SK-N-MC (cell line): ENCODE measurements around the gene TCEAL9.

Experiments
- DNase-seq: peaks from one replicate; pipeline ENCODE4 v3.0.0-alpha.2; 2011; ENCODE audit warnings: low read depth, low spot score
- H3K27ac ChIP-seq: fragments of 200-600 bp; sonication (generic); 2 replicates; pipeline ENCODE4 v1.5.1; 2016; ENCODE audit warnings: mixed run types
- H3K36me3 ChIP-seq: fragments of 200-600 bp; sonication (generic); 2 replicates; pipeline ENCODE4 v1.6.1; 2017; ENCODE audit warnings: antibody characterized with exemption, low read length, mixed read lengths; ENCODE audit not compliant: insufficient read depth
- H3K4me3 ChIP-seq: fragments of 200-600 bp; sonication (generic); 2 replicates; pipeline ENCODE4 v1.5.1; 2016
- H3K9ac ChIP-seq: fragments of 200-600 bp; sonication (generic); 2 replicates; pipeline ENCODE4 v1.8.0; 2017; ENCODE audit warnings: mixed run types, mixed read lengths; ENCODE audit not compliant: insufficient read length
- H3K9me3 ChIP-seq: fragments of 200-600 bp; sonication (generic); 2 replicates; pipeline ENCODE4 v1.6.1; 2017; ENCODE audit warnings: low read depth, mild to moderate bottlenecking, antibody characterized with exemption, low read length, moderate library complexity, mixed read lengths
- EZH2 ChIP-seq: fragments of 200-600 bp; sonication (generic); IDR thresholded peaks from one replicate; pipeline ENCODE4 v1.6.1; 2017; ENCODE audit warnings: antibody characterized with exemption
- FOXP2 ChIP-seq: optimal IDR thresholded peaks from 2 replicates; pipeline ENCODE3; 2011; ENCODE audit warnings: mild to moderate bottlenecking, moderate library complexity; ENCODE audit not compliant: insufficient read depth; ENCODE audit errors: extremely low read length, control extremely low read depth
- POLR2AphosphoS5 ChIP-seq: IDR thresholded peaks from 2 replicates; pipeline ENCODE4 v1.6.1; 2012; ENCODE audit warnings: mild to moderate bottlenecking, low read depth, low read length, borderline replicate concordance

The TCEAL9 gene

GRCh38 chrX:103363046-103363445 is 6.7 kb downstream of the TCEAL9 start:
- DNase-seq, result no peak
- H3K4me3 ChIP-seq, result no peak overlapping the region
- no peak for TF ChIP-seq POLR2AphosphoS5
- no peak overlapping the region for H3K27ac ChIP-seq
- H3K9ac ChIP-seq, result no peak overlapping the region
- no peaks in the 10 kb centered on the region for H3K9me3 ChIP-seq
- H3K36me3 ChIP-seq, result peaks cover under 1% of the 10 kb centered on the region

GRCh38 chrX:103367502-103367901 is 11.2 kb downstream of the TCEAL9 start:
- TF ChIP-seq FOXP2 (no peak), POLR2AphosphoS5 (no peak), EZH2 (no peak)

GRCh38 chrX:103369479-103369878 is 13.2 kb downstream of the TCEAL9 start:
- DNase-seq, result no peak
- Histone ChIP-seq H3K27ac (no peak overlapping the region), H3K36me3 (no peaks in the 10 kb centered on the region), H3K4me3 (no peak overlapping the region), H3K9me3 (no peaks in the 10 kb centered on the region), H3K9ac (no peak overlapping the region)
- TF ChIP-seq EZH2 (no peak), POLR2AphosphoS5 (no peak), FOXP2 (no peak)

More at GRCh38 chrX:103367502-103367901, 11.2 kb downstream of the TCEAL9 start:
- H3K27ac ChIP-seq, result no peak overlapping the region
- H3K9ac ChIP-seq, result no peak overlapping the region
- H3K9me3 ChIP-seq, result no peaks in the 10 kb centered on the region
- DNase-seq, result no peak
- H3K36me3 ChIP-seq, result no peaks in the 10 kb centered on the region
- H3K4me3 ChIP-seq, result no peak overlapping the region

GRCh38 chrX:103372886-103373285 is 16.6 kb downstream of the TCEAL9 start:
- H3K36me3 ChIP-seq, result peaks cover 7% of the 10 kb centered on the region
- no peak overlapping the region for H3K9ac ChIP-seq
- no peak overlapping the region for H3K27ac ChIP-seq
- no peak overlapping the region for H3K4me3 ChIP-seq
- DNase-seq, result no peak
- TF ChIP-seq FOXP2 (no peak), POLR2AphosphoS5 (no peak), EZH2 (no peak)
- no peaks in the 10 kb centered on the region for H3K9me3 ChIP-seq

GRCh38 chrX:103373581-103373980 is 17.3 kb downstream of the TCEAL9 start:
- Histone ChIP-seq H3K9ac (no peak overlapping the region), H3K4me3 (no peak overlapping the region), H3K9me3 (no peaks in the 10 kb centered on the region), H3K36me3 (peaks cover 13% of the 10 kb centered on the region), H3K27ac (no peak overlapping the region)
- no peak for TF ChIP-seq FOXP2
- TF ChIP-seq POLR2AphosphoS5, result no peak
- no peak for TF ChIP-seq EZH2
- DNase-seq, result no peak

GRCh38 chrX:103376118-103376978 is 20.0 kb downstream of the TCEAL9 start, which contains the start of gene BEX3:
Gene BEX3 (plus strand): TSS chrX:103376538. CDS start chrX:103377522, 984 bp downstream.
- H3K4me3 ChIP-seq, result peak within 1 kb of the TSS; percentile 80
- H3K27ac ChIP-seq, result peak within 1 kb of the TSS; percentile 78
- DNase-seq, result no peak
- no peaks in the 10 kb centered on the region for H3K9me3 ChIP-seq
- TF ChIP-seq POLR2AphosphoS5, result peak; percentile 75; the same call in 1 of the 2 replicates
- TF ChIP-seq EZH2, result no peak
- TF ChIP-seq FOXP2, result peak; percentile 46
- peak within 1 kb of the TSS; percentile 81 for H3K9ac ChIP-seq
- peaks cover 26% of the 10 kb centered on the region for H3K36me3 ChIP-seq

GRCh38 chrX:103376979-103377324 is 20.6 kb downstream of the TCEAL9 start:
- Histone ChIP-seq H3K9ac (peak overlapping the region; percentile 65), H3K27ac (peak overlapping the region; percentile 34; the same call in 1 of the 2 replicates), H3K4me3 (peak overlapping the region; percentile 80), H3K36me3 (peaks cover 26% of the 10 kb centered on the region), H3K9me3 (no peaks in the 10 kb centered on the region)
- no peak for DNase-seq
- TF ChIP-seq POLR2AphosphoS5 (no peak), FOXP2 (no peak), EZH2 (no peak)

- Histone ChIP-seq H3K36me3 (peaks cover 26% of the 10 kb centered on the region), H3K9me3 (no peaks in the 10 kb centered on the region), H3K4me3 (no peak overlapping the region), H3K9ac (no peak overlapping the region), H3K27ac (no peak overlapping the region)
- TF ChIP-seq EZH2 (no peak), POLR2AphosphoS5 (no peak), FOXP2 (no peak)
- DNase-seq, result no peak
Measured at GRCh38 chrX:103378990-103379389, 22.7 kb downstream of the TCEAL9 start.

- Histone ChIP-seq H3K27ac (no peak overlapping the region), H3K4me3 (no peak overlapping the region), H3K9ac (no peak overlapping the region), H3K9me3 (no peaks in the 10 kb centered on the region), H3K36me3 (peaks cover 19% of the 10 kb centered on the region)
- no peak for DNase-seq
- TF ChIP-seq POLR2AphosphoS5 (no peak), FOXP2 (no peak)
Measured at GRCh38 chrX:103382877-103383276, 26.6 kb downstream of the TCEAL9 start.
